Neuronal stem cell (in vitro differentiated cells): ENCODE results near the gene RAF1.

Experiments
- DNase-seq: peaks from one replicate; pipeline ENCODE4 v3.0.0-alpha.2; 2013; ENCODE audit warnings: low spot score
- H2AFZ ChIP-seq: one replicate; pipeline ENCODE4 v1.6.1; 2013; ENCODE audit warnings: mild to moderate bottlenecking, low read length, inconsistent platforms
- H2AK5ac ChIP-seq: 2 replicates; pipeline ENCODE4 v1.6.1; 2013; ENCODE audit warnings: low read depth, mild to moderate bottlenecking, inconsistent platforms, low read length, moderate library complexity, mixed read lengths
- H2BK120ac ChIP-seq: 2 replicates; pipeline ENCODE4 v1.6.1; 2013; ENCODE audit warnings: low read depth, mild to moderate bottlenecking, inconsistent platforms, low read length, moderate library complexity, mixed read lengths
- H2BK12ac ChIP-seq: one replicate; pipeline ENCODE4 v1.6.1; 2013; ENCODE audit warnings: low read length, inconsistent platforms
- H2BK15ac ChIP-seq: 2 replicates; pipeline ENCODE4 v1.6.1; 2013; ENCODE audit warnings: mild to moderate bottlenecking, low read length, inconsistent platforms, mixed read lengths
- H2BK5ac ChIP-seq: one replicate; pipeline ENCODE4 v1.6.1; 2013; ENCODE audit warnings: inconsistent platforms, mild to moderate bottlenecking, low read length, moderate library complexity
- H3K14ac ChIP-seq: one replicate; pipeline ENCODE4 v1.6.1; 2013; ENCODE audit warnings: low read length, inconsistent platforms
- H3K18ac ChIP-seq: 2 replicates; pipeline ENCODE4 v1.6.1; 2013; ENCODE audit warnings: low read length, inconsistent platforms
- H3K23ac ChIP-seq: 2 replicates; pipeline ENCODE4 v1.6.1; 2013; ENCODE audit warnings: low read depth, mild to moderate bottlenecking, mixed read lengths, low read length, inconsistent platforms; ENCODE audit not compliant: poor library complexity
- H3K27ac ChIP-seq: replicated peaks from 3 replicates; pipeline ENCODE4 v1.5.1; 2013; ENCODE audit warnings: low read length, inconsistent platforms
- H3K27me3 ChIP-seq, 3 experiments: 2 replicates each; pipeline ENCODE4 v1.6.1; 2013; ENCODE audit warnings: low read length in 3 of 3, mild to moderate bottlenecking in 2 of 3, inconsistent platforms in 1 of 3, low read depth in 1 of 3, mixed read lengths in 1 of 3, moderate library complexity in 1 of 3; ENCODE audit not compliant: control insufficient read depth in 3 of 3, insufficient read depth in 3 of 3
- H3K36me3 ChIP-seq, 2 donors: replicated peaks in 1 of 2; 2 replicates each; pipeline ENCODE4 v1.6.1; 2013; ENCODE audit warnings: low read length in 2 of 2; ENCODE audit not compliant: control insufficient read depth in 2 of 2, insufficient read depth in 2 of 2
- H3K4ac ChIP-seq: 2 replicates; pipeline ENCODE4 v1.6.1; 2013; ENCODE audit warnings: inconsistent platforms, mild to moderate bottlenecking, low read length, moderate library complexity
- H3K4me1 ChIP-seq, 2 donors: 1 replicate in 1 of 2; 2 replicates in 1 of 2; pipeline ENCODE4 v1.6.1; 2013; ENCODE audit warnings: low read length in 2 of 2, low read depth in 1 of 2; ENCODE audit not compliant: control insufficient read depth in 2 of 2, insufficient read depth in 1 of 2
- H3K4me2 ChIP-seq: one replicate; pipeline ENCODE4 v1.6.1; 2013; ENCODE audit warnings: mild to moderate bottlenecking, low read length, inconsistent platforms; ENCODE audit not compliant: insufficient read depth, poor library complexity, severe bottlenecking
- H3K4me3 ChIP-seq, 2 donors: 2 replicates each; pipeline ENCODE4 v1.5.1; 2013; ENCODE audit warnings: low read length in 2 of 2, mild to moderate bottlenecking in 2 of 2, inconsistent platforms in 1 of 2, moderate library complexity in 1 of 2
- H3K79me1 ChIP-seq: one replicate; pipeline ENCODE4 v1.6.1; 2013; ENCODE audit warnings: low read depth, mild to moderate bottlenecking, inconsistent platforms, low read length, moderate library complexity
- H3K9ac ChIP-seq: one replicate; pipeline ENCODE4 v1.6.1; 2013; ENCODE audit warnings: mild to moderate bottlenecking, low read depth, low read length, inconsistent platforms; ENCODE audit not compliant: poor library complexity
- H3K9me3 ChIP-seq, 2 donors: replicated peaks in 1 of 2; 2 replicates each; pipeline versions ENCODE3 to v1.6.1; 2013; ENCODE audit warnings: low read length in 2 of 2, mild to moderate bottlenecking in 2 of 2, inconsistent platforms in 1 of 2, low read depth in 1 of 2, mixed read lengths in 1 of 2, moderate library complexity in 1 of 2; ENCODE audit not compliant: control insufficient read depth in 2 of 2, insufficient read depth in 1 of 2
- H4K8ac ChIP-seq: one replicate; pipeline ENCODE4 v1.6.1; 2013; ENCODE audit warnings: low read depth, mild to moderate bottlenecking, inconsistent platforms, low read length, moderate library complexity
- H4K91ac ChIP-seq: one replicate; pipeline ENCODE4 v1.6.1; 2013; ENCODE audit warnings: low read length, low read depth, mild to moderate bottlenecking, inconsistent platforms; ENCODE audit not compliant: poor library complexity
- WGBS, 2 donors: extraction: QIAGEN DNeasy Blood & Tissue Kit; methylation state at CpG; one replicate each; pipeline ENCODE4 v1.1.7; 2013; ENCODE audit warnings: missing lambda C conversion rate in 2 of 2, mixed read lengths in 1 of 2; ENCODE audit not compliant: insufficient read length in 2 of 2, insufficient replicate concordance in 1 of 2; ENCODE audit errors: extremely low coverage in 2 of 2; 5-methylcytosine and 5-hydroxymethylcytosine counted together

The RAF1 gene

GRCh38 chr3:12615266-12615665, 48.7 kb downstream of the RAF1 start:
- Histone ChIP-seq H3K4ac (no peak overlapping the region), H2AFZ (no peak overlapping the region), H3K36me3 (peaks cover 13 to 85% of the 10 kb centered on the region in 2 donors), H3K14ac (no peak overlapping the region), H4K91ac (no peak overlapping the region), H2BK5ac (no peak overlapping the region), H2BK12ac (no peak overlapping the region), H2AK5ac (no peak overlapping the region), H3K23ac (no peak overlapping the region), H3K27ac (no peak overlapping the region), H3K4me2 (no peak overlapping the region), H3K4me3 (no peak overlapping the region), H3K9me3 (no peaks in the 10 kb centered on the region), H2BK15ac (no peak overlapping the region), H3K27me3 (no peaks in the 10 kb centered on the region), H3K79me1 (peaks cover 4% of the 10 kb centered on the region), H4K8ac (no peak overlapping the region), H3K9ac (no peak overlapping the region), H3K18ac (no peak overlapping the region), H3K4me1 (no peaks in the 10 kb centered on the region), H2BK120ac (no peak overlapping the region)
- WGBS, 2 donors = 100% methylated on average over 2 of the region's 4 CpGs; no CpG with 5 or more reads in 1 of the 2 donors
- DNase-seq = no peak

DNA sequence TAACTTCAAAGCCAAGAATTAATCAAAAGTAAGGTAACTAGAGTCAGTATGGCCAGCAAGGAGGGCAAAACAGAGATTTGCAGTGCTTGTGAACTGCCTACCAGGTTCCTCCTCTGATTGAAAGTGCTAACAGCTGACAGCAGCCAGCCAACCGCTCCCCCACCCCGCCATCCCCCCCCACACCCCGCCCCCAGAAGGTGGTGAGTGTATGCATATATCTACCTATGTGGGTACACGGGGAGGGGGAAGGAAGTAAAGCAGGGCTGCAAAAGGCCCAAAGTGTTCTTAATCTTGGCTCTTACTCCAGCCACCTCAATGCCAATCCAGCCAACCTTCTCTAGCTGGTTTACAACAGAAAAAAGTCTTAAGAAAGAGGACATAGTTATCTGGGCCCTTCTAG, 50.7 kb downstream of the RAF1 start:
- H3K23ac ChIP-seq = no peak overlapping the region
- H2BK120ac ChIP-seq = no peak overlapping the region
- H3K36me3 ChIP-seq = peaks cover 18 to 98% of the 10 kb centered on the region in 2 donors
- H3K79me1 ChIP-seq = no peaks in the 10 kb centered on the region
- H3K4ac ChIP-seq = no peak overlapping the region
- no peak overlapping the region for H3K4me3 ChIP-seq
- WGBS, 2 donors = no CpG with 5 or more reads among the region's 4 CpGs
- H3K27me3 ChIP-seq = no peaks in the 10 kb centered on the region
- H4K8ac ChIP-seq = no peak overlapping the region
- no peaks in the 10 kb centered on the region for H3K9me3 ChIP-seq
- no peak overlapping the region for H3K4me2 ChIP-seq
- H2AFZ ChIP-seq = no peak overlapping the region
- DNase-seq = no peak
- H4K91ac ChIP-seq = no peak overlapping the region
- H3K18ac ChIP-seq = no peak overlapping the region
- H2BK5ac ChIP-seq = no peak overlapping the region
- H3K27ac ChIP-seq = no peak overlapping the region
- H2AK5ac ChIP-seq = no peak overlapping the region
- no peaks in the 10 kb centered on the region for H3K4me1 ChIP-seq
- H3K9ac ChIP-seq = no peak overlapping the region
- H2BK12ac ChIP-seq = no peak overlapping the region
- no peak overlapping the region for H2BK15ac ChIP-seq
- H3K14ac ChIP-seq = no peak overlapping the region

GRCh38 chr3:12612514-12613226, 51.2 kb downstream of the RAF1 start:
- Histone ChIP-seq H4K8ac (no peak overlapping the region), H3K4me3 (no peak overlapping the region), H3K4me2 (no peak overlapping the region), H3K9ac (no peak overlapping the region), H3K4ac (no peak overlapping the region), H3K27me3 (no peaks in the 10 kb centered on the region), H3K36me3 (peaks cover 20 to 97% of the 10 kb centered on the region in 2 donors), H3K14ac (no peak overlapping the region), H2BK15ac (no peak overlapping the region), H3K23ac (no peak overlapping the region), H2BK5ac (no peak overlapping the region), H2BK120ac (no peak overlapping the region), H3K9me3 (no peaks in the 10 kb centered on the region), H3K4me1 (no peaks in the 10 kb centered on the region), H3K79me1 (no peaks in the 10 kb centered on the region), H3K27ac (no peak overlapping the region), H3K18ac (no peak overlapping the region), H4K91ac (no peak overlapping the region), H2AK5ac (no peak overlapping the region), H2BK12ac (no peak overlapping the region), H2AFZ (no peak overlapping the region)
- WGBS, 2 donors = no CpG with 5 or more reads among the region's 6 CpGs
- DNase-seq = no peak

GRCh38 chr3:12611117-12611516, 52.8 kb downstream of the RAF1 start:
- Histone ChIP-seq H2AFZ (no peak overlapping the region), H3K4me2 (no peak overlapping the region), H3K4ac (no peak overlapping the region), H2BK120ac (no peak overlapping the region), H4K91ac (no peak overlapping the region), H2BK12ac (no peak overlapping the region), H3K27me3 (no peaks in the 10 kb centered on the region), H2BK15ac (no peak overlapping the region), H3K4me3 (no peak overlapping the region), H3K9me3 (no peaks in the 10 kb centered on the region), H3K4me1 (no peaks in the 10 kb centered on the region), H3K14ac (no peak overlapping the region), H3K27ac (no peak overlapping the region), H3K79me1 (no peaks in the 10 kb centered on the region), H3K18ac (no peak overlapping the region), H2BK5ac (no peak overlapping the region), H3K9ac (no peak overlapping the region), H3K23ac (no peak overlapping the region), H4K8ac (no peak overlapping the region), H3K36me3 (peaks cover 17 to 96% of the 10 kb centered on the region in 2 donors), H2AK5ac (no peak overlapping the region)
- no CpG with 5 or more reads among the region's 5 CpGs for WGBS, 2 donors
- no peak for DNase-seq
